MCF 10A (cell line): Measurements from ENCODE around the gene LHFPL2. TPM values are rescaled to one million over a fixed set of nuclear protein-coding genes. Genes with fewer than 3 reads are reported as not detected.
"Not testable (repeated sequence)": the region's sequence is repeated elsewhere in the genome, so short reads cannot be mapped to it uniquely, and the experiment has no call there.

Experiments
- BruUV-seq: library from RNA; stranded (reverse); fragments of 400-500 nt; replicated peaks from 2 replicates; lab custom pipeline; 2021; lab: Mats Ljungman, UMichigan
- CTCF ChIA-PET: fragments of 300-600 bp; sonication (Branson Sonifier 250); formaldehyde crosslinking; extraction: SDS; loops from one replicate; lab custom pipeline; 2021; ENCODE audit warnings: antibody characterized with exemption, inconsistent platforms; lab: Yijun Ruan, JAX
- POLR2A ChIA-PET: fragments of 300-600, 350-650 bp; sonication (Branson Sonifier 250); formaldehyde crosslinking; extraction: SDS; loops from one replicate; lab custom pipeline; 2020; ENCODE audit warnings: antibody characterized with exemption, inconsistent platforms; lab: Yijun Ruan, JAX
- DNase-seq: peaks from one replicate; pipeline ENCODE4 v3.0.0-alpha.2; 2018; ENCODE audit not compliant: unreplicated experiment
- H3K27ac Mint-ChIP-seq: one replicate; pipeline ENCODE4 v1.8.0; 2022; ENCODE audit warnings: mild to moderate bottlenecking, low read depth, mixed read lengths; ENCODE audit not compliant: unreplicated experiment
- H3K27me3 Mint-ChIP-seq: one replicate; pipeline ENCODE4 v1.8.0; 2022; ENCODE audit warnings: mixed read lengths; ENCODE audit not compliant: insufficient read depth, unreplicated experiment
- H3K36me3 Mint-ChIP-seq: one replicate; pipeline ENCODE4 v1.8.0; 2022; ENCODE audit warnings: mild to moderate bottlenecking, moderate library complexity, mixed read lengths; ENCODE audit not compliant: insufficient read depth, unreplicated experiment
- H3K4me1 Mint-ChIP-seq: one replicate; pipeline ENCODE4 v1.8.0; 2022; ENCODE audit warnings: mixed read lengths; ENCODE audit not compliant: insufficient read depth, unreplicated experiment
- H3K4me3 Mint-ChIP-seq: one replicate; pipeline ENCODE4 v1.8.0; 2022; ENCODE audit warnings: mild to moderate bottlenecking, moderate library complexity, mixed read lengths; ENCODE audit not compliant: unreplicated experiment
- H3K9me3 Mint-ChIP-seq: one replicate; pipeline ENCODE4 v1.8.0; 2022; ENCODE audit warnings: mixed read lengths; ENCODE audit not compliant: unreplicated experiment
- intact Hi-C: fragments of 100-400 bp; cut with micrococcal nuclease; formaldehyde crosslinking; loops from 2 replicates; pipeline ENCODE4 v1.14.1; 2022
- total RNA-seq: library from RNA; stranded (reverse); gene quantifications from 2 replicates; pipeline ENCODE4 v1.2.3, GENCODE V29; 2022
- TF ChIP-seq, protein P1 (sequence below): fragments of 200-600 bp; IDR thresholded peaks from one replicate; pipeline ENCODE4 v1.8.0; 2022; ENCODE audit warnings: antibody characterized with exemption, mild to moderate bottlenecking; ENCODE audit not compliant: unreplicated experiment

Gene LHFPL2
- total RNA-seq, 1 experiment from 2014 or later: 45.9 TPM

DNA sequence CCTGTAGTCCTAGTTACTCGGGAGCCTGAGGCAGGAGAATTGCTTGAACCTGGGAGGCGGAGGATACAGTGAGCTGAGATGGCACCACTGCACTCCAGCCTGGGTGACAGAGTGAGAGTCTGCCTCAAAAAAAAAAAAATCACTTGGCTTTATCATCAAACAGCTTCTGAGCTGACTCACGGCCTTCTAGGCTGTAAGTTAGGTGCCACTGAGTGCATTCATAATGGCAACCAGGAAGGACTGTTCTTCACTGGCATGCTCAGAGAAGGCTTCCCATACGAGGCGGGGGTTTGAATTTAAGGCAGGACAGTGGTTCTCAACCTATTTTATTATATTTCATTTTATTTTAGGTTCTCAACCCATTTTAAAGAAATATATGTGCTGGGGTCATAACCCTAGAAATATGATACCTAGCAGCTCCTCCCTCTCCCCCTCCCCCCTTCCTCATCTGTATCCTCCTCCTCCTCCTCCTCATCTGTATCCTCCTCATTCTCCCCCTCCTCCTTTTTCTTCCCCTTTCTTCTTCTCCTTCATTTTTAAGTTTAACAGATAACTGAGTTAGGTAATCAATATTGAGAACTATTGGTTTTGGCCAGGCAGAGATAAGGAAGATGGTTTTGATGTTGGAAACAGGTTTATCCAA, 19.0 kb upstream of the LHFPL2 start:
- H3K27ac Mint-ChIP-seq: no peak overlapping the region
- peaks cover 4% of the 10 kb centered on the region for H3K36me3 Mint-ChIP-seq
- no peaks in the 10 kb centered on the region for H3K9me3 Mint-ChIP-seq
- ChIA-PET CTCF (interaction anchor here (0.6 to 1.5 kb wide), 3 partner anchors 91 to 200 kb away, joined by 3 to 4 read pairs (median 4); no protein-coding TSS in a partner anchor), POLR2A (interaction anchor here (0.7 to 1.6 kb wide), 4 partner anchors 19 to 89 kb away, joined by 3 to 4 read pairs (median 4); partner anchors contain the start of gene LHFPL2)
- no peaks in the 10 kb centered on the region for H3K27me3 Mint-ChIP-seq
- no TSS peak for BruUV-seq
- TF ChIP-seq, protein P1, sequence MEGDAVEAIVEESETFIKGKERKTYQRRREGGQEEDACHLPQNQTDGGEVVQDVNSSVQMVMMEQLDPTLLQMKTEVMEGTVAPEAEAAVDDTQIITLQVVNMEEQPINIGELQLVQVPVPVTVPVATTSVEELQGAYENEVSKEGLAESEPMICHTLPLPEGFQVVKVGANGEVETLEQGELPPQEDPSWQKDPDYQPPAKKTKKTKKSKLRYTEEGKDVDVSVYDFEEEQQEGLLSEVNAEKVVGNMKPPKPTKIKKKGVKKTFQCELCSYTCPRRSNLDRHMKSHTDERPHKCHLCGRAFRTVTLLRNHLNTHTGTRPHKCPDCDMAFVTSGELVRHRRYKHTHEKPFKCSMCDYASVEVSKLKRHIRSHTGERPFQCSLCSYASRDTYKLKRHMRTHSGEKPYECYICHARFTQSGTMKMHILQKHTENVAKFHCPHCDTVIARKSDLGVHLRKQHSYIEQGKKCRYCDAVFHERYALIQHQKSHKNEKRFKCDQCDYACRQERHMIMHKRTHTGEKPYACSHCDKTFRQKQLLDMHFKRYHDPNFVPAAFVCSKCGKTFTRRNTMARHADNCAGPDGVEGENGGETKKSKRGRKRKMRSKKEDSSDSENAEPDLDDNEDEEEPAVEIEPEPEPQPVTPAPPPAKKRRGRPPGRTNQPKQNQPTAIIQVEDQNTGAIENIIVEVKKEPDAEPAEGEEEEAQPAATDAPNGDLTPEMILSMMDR: no peak
- H3K4me3 Mint-ChIP-seq: no peak overlapping the region
- peaks cover 18% of the 10 kb centered on the region for H3K4me1 Mint-ChIP-seq
- intact Hi-C loops: no loop called here
- DNase-seq: no peak

DNA sequence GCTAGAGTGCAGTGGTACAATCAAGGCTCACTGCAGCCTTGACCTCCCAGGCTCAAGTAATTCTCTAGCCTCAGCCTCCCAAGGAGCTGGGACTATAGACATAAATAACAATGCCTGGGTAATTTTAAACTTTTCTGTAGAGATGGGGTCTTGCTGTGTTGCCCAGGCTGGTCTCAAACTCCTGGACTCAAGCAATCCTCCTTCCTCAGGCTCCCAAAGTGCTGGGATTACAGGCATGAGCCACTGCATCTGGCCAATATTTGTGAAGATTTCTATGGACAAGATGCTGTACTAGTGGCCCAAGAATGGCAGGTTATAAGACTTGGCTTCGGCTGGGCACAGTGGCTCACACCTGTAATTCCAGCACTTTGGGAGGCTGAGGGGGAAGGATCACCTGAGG, 18.4 kb upstream of the LHFPL2 start:
- H3K4me3 Mint-ChIP-seq, H3K27me3 Mint-ChIP-seq, H3K36me3 Mint-ChIP-seq, CTCF ChIA-PET, BruUV-seq, H3K27ac Mint-ChIP-seq, intact Hi-C loops, H3K9me3 Mint-ChIP-seq, DNase-seq: not testable (repeated sequence)
- H3K4me1 Mint-ChIP-seq: peaks cover 18% of the 10 kb centered on the region
- POLR2A ChIA-PET: interaction anchor here (1.1 kb wide), 1 partner anchor 89 kb away, joined by 3 read pairs; no protein-coding TSS in a partner anchor

DNA sequence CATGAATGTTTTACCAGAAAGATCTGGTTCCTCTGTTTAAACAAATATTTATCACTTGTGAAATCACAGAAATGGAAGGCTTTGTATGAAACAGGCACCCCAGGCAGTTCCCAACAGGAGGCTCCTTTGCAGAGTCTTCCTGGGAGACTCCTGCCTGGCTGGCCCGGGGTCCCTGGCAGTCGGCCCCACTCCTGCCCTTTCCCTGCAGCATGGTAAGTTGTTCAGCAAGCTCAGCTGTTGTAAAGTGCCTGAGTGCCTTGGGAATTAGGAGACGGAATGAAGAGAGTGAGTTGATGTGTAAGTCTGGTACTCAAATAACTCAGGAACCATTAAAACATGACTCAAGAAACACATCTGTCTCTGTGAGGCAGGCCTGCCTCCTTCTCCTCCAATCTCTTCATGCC, 17.5 kb upstream of the LHFPL2 start:
- no peaks in the 10 kb centered on the region for H3K27me3 Mint-ChIP-seq
- BruUV-seq: no TSS peak
- H3K36me3 Mint-ChIP-seq: peaks cover 4% of the 10 kb centered on the region
- intact Hi-C loops: no loop called here
- TF ChIP-seq, protein P1: no peak
- CTCF ChIA-PET: no interaction called here
- H3K4me3 Mint-ChIP-seq: no peak overlapping the region
- peaks cover 12% of the 10 kb centered on the region for H3K4me1 Mint-ChIP-seq
- H3K9me3 Mint-ChIP-seq: no peaks in the 10 kb centered on the region
- no peak for DNase-seq
- POLR2A ChIA-PET: interaction anchor here (1.1 kb wide), 1 partner anchor 11 kb away, joined by 4 read pairs; no protein-coding TSS in a partner anchor
- no peak overlapping the region for H3K27ac Mint-ChIP-seq

DNA sequence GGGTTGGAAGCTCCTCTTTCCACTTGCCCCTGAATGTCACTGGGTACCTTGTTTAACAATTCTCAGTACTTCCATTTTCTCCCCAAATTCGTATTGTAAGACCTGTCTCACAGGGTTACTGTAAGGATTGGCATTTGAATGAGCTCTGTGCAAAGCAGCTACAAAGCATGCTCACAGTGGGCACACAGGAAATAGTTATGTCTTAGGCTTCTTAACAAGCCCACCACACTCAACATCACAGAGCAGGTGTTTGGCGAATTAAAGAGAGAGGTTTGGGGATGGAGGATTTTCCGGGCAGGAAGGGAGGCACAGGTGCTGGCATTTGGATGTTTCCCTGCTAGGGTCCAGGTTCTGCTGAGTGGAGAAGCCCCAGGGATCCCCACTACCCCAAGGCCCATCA, 17.0 kb upstream of the LHFPL2 start:
- Mint-ChIP-seq H3K9me3 (no peaks in the 10 kb centered on the region), H3K27me3 (no peaks in the 10 kb centered on the region), H3K4me3 (no peak overlapping the region), H3K27ac (no peak overlapping the region), H3K36me3 (peaks cover 4% of the 10 kb centered on the region), H3K4me1 (peaks cover 12% of the 10 kb centered on the region)
- no TSS peak for BruUV-seq
- TF ChIP-seq, protein P1: no peak
- ChIA-PET CTCF (no interaction called here), POLR2A (interaction anchor here (1.1 kb wide), 1 partner anchor 12 kb away, joined by 4 read pairs; no protein-coding TSS in a partner anchor)
- DNase-seq: no peak
- intact Hi-C loops: no loop called here
